ENCODE data around the gene INPP4A.

DNA sequence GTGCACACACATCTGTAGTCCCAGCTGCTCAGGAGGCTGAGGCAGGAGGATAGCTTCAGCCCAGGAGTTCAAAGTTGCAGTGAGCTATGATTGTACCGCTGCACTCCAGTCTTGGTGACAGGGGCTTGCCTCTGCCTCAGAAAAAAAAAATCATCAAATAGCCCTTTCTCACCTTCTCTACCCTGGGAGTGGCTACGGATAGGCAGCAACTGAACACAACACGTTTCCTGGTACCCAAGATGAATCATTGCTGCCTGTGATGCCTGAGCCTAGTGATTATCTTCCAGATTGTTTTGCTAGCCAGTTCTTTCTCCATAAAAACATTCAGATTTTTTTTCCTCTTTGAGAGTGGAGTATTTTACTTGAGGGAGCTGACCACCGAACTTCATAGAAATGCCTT is 13.5 kb downstream of the INPP4A start:
- TF ChIP-seq, protein P1, sequence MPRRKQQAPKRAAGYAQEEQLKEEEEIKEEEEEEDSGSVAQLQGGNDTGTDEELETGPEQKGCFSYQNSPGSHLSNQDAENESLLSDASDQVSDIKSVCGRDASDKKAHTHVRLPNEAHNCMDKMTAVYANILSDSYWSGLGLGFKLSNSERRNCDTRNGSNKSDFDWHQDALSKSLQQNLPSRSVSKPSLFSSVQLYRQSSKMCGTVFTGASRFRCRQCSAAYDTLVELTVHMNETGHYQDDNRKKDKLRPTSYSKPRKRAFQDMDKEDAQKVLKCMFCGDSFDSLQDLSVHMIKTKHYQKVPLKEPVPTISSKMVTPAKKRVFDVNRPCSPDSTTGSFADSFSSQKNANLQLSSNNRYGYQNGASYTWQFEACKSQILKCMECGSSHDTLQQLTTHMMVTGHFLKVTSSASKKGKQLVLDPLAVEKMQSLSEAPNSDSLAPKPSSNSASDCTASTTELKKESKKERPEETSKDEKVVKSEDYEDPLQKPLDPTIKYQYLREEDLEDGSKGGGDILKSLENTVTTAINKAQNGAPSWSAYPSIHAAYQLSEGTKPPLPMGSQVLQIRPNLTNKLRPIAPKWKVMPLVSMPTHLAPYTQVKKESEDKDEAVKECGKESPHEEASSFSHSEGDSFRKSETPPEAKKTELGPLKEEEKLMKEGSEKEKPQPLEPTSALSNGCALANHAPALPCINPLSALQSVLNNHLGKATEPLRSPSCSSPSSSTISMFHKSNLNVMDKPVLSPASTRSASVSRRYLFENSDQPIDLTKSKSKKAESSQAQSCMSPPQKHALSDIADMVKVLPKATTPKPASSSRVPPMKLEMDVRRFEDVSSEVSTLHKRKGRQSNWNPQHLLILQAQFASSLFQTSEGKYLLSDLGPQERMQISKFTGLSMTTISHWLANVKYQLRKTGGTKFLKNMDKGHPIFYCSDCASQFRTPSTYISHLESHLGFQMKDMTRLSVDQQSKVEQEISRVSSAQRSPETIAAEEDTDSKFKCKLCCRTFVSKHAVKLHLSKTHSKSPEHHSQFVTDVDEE (CRISPR knock-in tag; IDR thresholded peaks at IDR 0.05) = no peak
- TF ChIP-seq RARB (CRISPR knock-in tag; IDR thresholded peaks at IDR 0.05) = no peak
- TF ChIP-seq, protein P2, sequence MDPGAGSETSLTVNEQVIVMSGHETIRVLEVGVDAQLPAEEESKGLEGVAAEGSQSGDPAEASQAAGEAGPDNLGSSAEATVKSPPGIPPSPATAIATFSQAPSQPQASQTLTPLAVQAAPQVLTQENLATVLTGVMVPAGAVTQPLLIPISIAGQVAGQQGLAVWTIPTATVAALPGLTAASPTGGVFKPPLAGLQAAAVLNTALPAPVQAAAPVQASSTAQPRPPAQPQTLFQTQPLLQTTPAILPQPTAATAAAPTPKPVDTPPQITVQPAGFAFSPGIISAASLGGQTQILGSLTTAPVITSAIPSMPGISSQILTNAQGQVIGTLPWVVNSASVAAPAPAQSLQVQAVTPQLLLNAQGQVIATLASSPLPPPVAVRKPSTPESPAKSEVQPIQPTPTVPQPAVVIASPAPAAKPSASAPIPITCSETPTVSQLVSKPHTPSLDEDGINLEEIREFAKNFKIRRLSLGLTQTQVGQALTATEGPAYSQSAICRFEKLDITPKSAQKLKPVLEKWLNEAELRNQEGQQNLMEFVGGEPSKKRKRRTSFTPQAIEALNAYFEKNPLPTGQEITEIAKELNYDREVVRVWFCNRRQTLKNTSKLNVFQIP (CRISPR knock-in tag; IDR thresholded peaks at IDR 0.05; ENCODE audit: borderline replicate concordance, low read depth) = no peak
- no peak for TF ChIP-seq CSRNP3 (CRISPR knock-in tag; IDR thresholded peaks at IDR 0.05)
- no peak for TF ChIP-seq ZFP3 (CRISPR knock-in tag; IDR thresholded peaks at IDR 0.05)
- TF ChIP-seq, protein P3, sequence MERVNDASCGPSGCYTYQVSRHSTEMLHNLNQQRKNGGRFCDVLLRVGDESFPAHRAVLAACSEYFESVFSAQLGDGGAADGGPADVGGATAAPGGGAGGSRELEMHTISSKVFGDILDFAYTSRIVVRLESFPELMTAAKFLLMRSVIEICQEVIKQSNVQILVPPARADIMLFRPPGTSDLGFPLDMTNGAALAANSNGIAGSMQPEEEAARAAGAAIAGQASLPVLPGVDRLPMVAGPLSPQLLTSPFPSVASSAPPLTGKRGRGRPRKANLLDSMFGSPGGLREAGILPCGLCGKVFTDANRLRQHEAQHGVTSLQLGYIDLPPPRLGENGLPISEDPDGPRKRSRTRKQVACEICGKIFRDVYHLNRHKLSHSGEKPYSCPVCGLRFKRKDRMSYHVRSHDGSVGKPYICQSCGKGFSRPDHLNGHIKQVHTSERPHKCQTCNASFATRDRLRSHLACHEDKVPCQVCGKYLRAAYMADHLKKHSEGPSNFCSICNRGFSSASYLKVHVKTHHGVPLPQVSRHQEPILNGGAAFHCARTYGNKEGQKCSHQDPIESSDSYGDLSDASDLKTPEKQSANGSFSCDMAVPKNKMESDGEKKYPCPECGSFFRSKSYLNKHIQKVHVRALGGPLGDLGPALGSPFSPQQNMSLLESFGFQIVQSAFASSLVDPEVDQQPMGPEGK (CRISPR knock-in tag; IDR thresholded peaks at IDR 0.05; ENCODE audit: borderline replicate concordance) = no peak
- no peak for TF ChIP-seq GLIS3 (CRISPR knock-in tag; IDR thresholded peaks at IDR 0.05)
- no peak for TF ChIP-seq PPARA (CRISPR knock-in tag; IDR thresholded peaks at IDR 0.05; ENCODE audit: borderline replicate concordance)
- TF ChIP-seq OSR1 (CRISPR knock-in tag; IDR thresholded peaks at IDR 0.05) = no peak
- no peak for TF ChIP-seq ZNF70 (CRISPR knock-in tag; IDR thresholded peaks at IDR 0.05)
- no peak for TF ChIP-seq ZFP30 (CRISPR knock-in tag; IDR thresholded peaks at IDR 0.05)
- TF ChIP-seq ZNF8 (CRISPR knock-in tag; IDR thresholded peaks at IDR 0.05) = no peak
- no peak for TF ChIP-seq TOX (CRISPR knock-in tag; IDR thresholded peaks at IDR 0.05; ENCODE audit: borderline replicate concordance)

Measured in SK-N-SH treated with all-trans-retinoic acid at 6 μM for 48 hours (cell line).